ENCODE results near the gene GALK1.

The GALK1 gene

DNA sequence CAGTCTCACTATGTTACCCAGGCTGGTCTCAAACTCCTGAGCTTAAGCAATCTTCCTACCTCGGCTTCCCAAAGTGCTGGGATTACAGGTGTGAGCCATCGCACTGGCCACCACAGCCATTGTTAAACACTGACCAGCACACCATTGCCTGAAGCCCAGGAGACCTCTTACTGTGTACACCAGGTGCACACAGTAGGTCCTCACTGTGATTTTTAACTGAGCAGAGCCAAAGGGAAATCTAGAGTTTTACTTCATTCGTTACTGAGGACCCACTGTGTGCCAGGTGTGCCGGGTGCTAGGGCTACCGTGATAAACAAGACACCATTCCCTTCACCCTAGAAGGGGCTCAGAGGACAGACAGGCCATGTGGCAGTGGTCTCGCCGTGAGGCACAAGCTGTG is 39.5 kb downstream of the GALK1 start:
- no peak for DNase-seq (ENCODE audit: low read depth in 3 of 3)

DNA sequence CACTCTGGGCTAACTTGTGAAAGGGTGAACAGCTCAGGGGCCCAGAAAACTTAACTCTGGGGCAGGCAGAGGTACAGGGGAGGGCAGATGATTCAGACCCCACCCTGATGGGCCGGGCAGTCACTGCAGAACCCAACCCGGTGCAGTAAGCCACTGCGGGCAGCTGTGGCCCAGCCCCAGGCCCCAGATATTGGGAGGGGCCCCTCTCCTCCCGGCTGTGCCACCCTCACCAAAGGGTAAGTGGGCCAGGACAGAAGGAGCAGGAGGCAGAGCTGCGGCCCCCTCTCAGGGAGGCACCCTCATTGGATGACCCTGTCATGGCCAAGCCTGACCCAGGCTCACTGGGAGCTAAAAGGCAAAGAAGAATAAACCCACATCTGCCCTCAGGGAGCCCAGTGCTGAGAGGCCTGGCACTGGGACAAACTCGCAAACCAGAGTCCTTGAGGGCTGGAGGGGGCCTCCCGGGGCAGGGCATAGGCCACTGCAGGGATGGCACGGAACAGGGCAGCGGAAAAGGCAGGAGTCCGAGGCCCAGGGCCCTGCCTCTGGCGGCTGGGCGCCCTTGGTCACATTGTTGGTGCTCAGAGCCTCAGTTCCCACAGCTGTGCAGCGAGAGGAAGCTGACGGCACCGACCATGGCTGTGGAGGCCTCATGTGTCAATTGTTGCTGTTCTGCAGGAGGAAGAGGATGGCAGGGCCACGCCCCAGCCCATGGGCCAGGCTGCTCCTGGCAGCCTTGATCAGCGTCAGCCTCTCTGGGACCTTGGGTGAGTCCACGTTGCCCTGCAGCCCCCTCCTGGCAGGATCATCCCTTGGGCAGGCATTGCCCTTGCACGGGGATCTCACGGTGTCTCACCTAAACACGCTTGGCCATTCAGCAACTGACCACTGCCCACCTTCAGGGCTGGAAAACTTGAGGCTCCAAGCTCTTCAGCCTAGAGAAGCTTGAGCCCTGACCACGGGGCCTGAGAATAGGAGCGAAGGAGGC is 40.7 kb downstream of the GALK1 start:
- no peak for DNase-seq (ENCODE audit: low read depth in 3 of 3)

DNA sequence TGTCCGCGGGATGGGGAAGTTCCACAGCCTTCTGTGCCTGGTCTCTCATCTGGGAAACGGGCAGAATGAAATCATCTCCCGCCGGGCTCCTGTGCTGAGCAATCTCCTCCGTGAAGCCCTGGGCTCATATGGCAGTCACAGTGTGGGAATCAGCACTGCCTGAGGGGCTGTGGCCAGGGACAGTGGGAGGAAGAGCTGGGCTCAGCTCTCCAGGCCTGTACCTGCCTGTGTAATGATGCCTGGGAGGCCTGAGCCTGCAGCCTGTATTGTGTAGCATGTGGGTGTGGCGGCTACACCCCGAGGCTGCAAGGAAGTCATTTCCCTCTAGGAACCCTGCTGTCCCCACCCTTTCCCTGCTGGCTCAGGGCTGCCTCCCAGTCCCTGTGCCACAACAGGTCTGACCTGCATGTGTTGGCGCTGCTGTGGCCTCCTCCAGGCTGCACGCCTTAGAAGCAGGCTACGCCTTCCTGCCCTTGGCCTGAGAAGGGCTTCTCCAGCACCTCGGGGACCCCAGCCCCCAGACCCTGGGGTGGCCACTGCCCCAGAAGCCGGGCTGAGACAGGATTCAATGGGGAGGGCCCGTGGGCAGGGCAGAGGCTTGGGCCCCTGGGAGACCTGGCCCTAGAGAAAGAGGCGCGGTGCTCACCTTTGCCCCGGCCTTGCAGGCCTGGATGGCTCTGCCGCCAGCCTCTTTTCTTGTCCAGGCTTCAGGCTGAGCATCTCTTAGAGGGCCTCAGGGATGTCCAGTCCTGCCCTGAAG is 41.6 kb downstream of the GALK1 start:
- no peak for DNase-seq (ENCODE audit: low read depth in 3 of 3)

DNA sequence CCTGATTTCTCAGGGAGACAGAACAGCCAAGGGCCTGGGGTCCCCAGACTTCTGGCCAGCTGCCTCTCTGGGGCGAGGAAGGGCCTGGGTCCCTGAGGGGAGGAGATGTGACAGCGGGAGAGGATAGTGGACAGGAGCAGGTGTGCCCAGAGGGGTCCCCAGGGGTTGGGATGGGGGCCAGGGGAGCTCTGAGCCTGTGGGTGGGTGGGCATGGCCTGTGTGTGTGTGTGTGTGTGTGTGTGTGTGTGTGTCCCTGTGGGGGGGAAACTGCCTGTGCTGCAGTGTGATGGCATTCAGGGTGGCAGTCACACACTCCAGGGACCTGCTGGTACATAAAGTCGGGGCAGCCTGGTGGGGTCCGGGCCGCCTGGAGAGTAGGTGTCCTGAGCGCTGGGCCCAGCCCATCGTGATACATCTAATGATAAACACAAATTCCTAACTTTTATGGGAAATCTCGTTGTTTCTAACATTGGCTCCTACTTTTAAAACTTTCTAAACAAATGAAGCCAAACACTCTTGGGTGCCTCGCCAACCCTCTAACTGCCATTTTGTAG is 42.4 kb downstream of the GALK1 start:
- no peak for DNase-seq (ENCODE audit: low read depth in 3 of 3)

GRCh38 chr17:75722076-75722475 is 42.9 kb downstream of the GALK1 start:
- DNase-seq (ENCODE audit: low read depth in 3 of 3), result no peak

DNA sequence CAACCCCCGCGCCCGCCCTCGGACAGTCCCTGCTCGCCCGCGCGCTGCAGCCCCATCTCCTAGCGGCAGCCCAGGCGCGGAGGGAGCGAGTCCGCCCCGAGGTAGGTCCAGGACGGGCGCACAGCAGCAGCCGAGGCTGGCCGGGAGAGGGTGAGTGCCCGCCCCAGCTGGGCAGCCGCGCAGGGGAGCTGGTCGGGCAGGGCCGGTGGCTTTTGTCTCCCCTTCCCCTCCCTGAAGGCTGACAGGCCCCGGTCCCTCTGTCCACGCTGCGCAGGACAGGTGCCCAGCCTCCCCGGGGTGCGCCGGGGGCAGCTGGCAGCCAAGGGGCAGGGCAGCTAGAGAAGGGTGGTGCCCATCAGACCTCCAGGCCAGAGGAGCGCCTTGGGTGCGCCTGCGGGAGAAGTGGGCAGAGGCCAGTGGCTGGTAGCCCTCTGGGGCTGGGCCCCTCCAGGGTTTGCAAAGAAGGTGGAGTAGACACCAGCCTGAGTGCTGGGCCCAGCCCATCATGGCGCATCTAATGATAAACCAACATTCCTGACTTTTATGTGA is 43.5 kb downstream of the GALK1 start:
- DNase-seq (ENCODE audit: low read depth in 3 of 3), result no peak

DNA sequence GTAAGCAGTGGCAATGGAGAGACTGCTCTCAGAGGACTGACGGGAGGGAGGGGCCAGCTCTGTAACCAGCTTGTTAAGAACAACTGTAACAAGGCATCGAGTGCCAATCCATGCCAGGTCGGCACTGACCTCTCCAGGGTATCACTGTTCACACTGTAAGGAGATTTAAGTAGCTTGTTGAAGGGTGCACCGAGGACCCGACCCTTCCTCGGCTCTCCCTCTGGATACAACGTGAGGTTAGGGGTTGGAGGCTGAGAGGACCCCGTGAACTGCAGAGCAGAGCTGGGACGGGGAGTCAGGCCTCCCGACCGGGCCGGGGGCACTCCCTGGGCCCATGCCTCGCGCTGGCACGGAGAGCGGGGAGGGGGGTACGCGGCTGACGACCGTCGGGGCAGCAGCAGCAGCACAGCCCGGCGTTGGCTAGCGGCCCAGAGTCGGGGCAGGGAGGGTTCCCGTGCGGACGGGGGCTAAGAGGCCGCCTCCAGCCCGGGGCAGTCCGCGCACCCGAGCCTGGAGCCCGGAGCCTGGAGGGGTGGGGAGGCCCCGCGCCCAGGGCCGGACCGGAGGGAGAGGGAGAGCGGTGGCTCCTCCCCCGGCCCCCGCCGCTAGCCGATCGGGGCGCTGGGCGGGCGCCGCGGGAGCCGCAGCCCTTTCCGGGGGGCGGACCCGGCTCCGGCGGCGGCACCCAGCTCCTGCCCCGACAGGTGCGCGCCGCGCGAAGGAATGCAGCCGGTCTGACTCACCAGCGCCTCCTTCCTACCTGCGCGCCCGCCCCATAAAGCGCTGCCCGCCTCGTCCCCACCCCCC is 44.1 kb downstream of the GALK1 start, which contains the start of gene ITGB4:
TSS of gene ITGB4 (plus strand) at position 804 of the 807 bp plus-strand sequence. CDS start 3,245 bp downstream, outside the sequence.
- DNase-seq (ENCODE audit: low read depth in 3 of 3), result peak in 2 of 3 donors; percentile 6 to 33

- DNase-seq (ENCODE audit: low read depth in 3 of 3), result no peak
Measured at GRCh38 chr17:75719732-75720131, 45.3 kb downstream of the GALK1 start.

GRCh38 chr17:75712446-75712845 is 52.5 kb downstream of the GALK1 start:
- DNase-seq (ENCODE audit: low read depth in 3 of 3), result no peak

Measured in stimulated activated CD4-positive, alpha-beta T cell treated with anti-CD3 and anti-CD28 coated beads, TNF-alpha, amount 100 ng/mL, for 48 hours (primary cell).